SIG-M5 (cell line): Measurements from ENCODE around the gene EVC.

Source experiments
- DNase-seq: peaks from one replicate; lab custom pipeline; 2025; lab: John Stamatoyannopoulos, UW

The EVC gene

DNA sequence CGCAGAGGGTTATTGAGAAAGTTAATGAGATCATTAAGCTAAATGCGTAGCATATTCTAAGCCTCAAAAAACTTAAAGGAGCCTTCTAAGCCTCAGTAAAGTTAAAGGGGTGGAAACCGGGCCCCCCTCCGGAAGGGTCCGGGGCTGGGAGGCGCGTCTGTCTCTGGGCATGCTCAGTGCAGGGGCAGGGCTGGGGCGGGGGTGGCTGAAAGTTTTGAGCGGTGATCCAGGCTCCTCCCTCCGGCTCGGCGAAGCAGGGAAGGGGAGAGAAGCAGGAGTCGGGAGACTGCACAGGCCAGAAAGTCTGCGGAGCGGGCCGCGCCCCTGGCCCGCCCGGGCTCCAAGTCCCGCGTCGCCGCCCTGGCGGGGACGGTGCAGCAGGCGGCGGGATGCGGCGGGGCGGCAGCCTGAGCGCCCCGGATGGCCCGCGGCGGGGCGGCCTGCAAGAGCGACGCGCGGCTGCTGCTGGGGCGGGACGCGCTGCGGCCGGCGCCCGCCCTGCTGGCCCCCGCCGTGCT lies at the start of gene EVC:
Gene EVC, plus strand, starts transcription at position 241 of the 518 bp plus-strand sequence. Its CDS starts 180 bp downstream, at position 421.
- DNase-seq = no peak

DNA sequence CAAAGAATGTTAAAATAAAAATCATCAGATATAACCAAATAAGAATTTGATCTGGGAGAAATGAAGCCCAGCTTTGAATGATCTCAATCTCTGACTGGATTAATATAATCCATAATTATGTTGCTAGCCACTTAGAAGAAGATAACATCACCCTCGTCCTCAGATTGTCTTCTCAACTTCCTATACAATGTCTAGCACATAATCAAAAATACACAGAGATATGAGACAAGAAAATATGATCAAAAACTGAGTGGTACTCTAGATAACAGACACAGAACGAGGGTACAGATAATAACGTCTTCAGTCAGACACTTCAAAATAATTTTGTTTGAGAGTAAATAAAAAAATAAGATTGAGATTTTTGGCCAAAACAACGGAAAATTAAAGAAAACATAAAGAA lies 49.8 kb upstream of the EVC start:
- DNase-seq = no peak

DNA sequence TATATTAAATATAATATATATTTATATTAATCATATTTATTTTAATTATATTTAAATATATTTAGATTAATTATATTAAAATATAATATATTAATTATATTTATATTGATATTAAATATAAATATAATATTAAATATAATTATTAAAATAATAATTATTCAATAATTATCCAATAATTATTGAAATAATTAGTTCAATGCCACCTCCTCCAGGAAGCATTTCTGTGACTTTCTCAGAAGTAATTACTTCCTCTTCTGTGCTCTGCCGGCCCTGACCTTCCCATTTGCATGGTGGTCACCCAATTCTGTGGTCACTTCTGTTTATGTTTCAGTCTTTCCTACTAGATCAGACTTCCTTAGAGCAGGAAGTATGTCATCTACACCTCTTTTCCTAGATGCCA lies 48.4 kb upstream of the EVC start:
- no peak for DNase-seq

DNA sequence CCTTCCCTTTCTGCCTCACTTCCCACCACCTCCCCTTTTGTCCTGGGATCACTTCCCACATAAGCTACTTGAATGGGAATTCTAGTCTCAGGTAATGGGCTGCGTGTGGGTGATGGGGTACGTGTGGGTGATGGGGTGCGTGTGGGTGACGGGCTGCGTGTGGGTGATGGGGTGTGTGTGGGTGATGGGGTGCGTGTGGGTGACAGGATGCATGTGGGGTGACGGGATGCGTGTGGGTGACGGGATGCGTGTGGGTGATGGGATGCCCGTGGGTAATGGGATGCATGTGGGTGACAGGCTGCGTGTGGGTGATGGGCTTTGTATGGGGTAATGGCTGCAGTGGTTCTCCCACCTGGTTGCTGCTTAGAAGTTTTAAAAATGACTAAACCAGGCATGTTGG lies 46.2 kb upstream of the EVC start:
- no peak for DNase-seq

DNA sequence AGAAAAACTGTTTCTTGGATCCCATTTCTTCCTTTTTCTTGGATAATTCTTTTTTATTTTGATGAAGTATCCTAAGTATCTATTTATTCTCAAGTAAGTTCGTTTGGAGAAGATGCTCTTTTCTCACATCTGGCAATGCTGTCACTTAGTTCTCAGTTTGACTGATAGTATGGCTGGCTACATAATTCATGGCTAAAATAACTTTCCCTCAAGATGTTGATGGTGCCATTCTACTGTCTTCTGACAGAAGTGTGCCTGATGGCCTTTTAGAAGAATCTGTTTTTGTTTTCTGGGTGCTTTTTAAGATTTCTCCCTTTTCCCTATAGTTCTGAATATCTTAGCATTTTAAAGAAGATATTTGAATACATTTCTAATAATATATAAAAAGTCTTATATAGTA lies 44.3 kb upstream of the EVC start:
- DNase-seq = no peak

DNA sequence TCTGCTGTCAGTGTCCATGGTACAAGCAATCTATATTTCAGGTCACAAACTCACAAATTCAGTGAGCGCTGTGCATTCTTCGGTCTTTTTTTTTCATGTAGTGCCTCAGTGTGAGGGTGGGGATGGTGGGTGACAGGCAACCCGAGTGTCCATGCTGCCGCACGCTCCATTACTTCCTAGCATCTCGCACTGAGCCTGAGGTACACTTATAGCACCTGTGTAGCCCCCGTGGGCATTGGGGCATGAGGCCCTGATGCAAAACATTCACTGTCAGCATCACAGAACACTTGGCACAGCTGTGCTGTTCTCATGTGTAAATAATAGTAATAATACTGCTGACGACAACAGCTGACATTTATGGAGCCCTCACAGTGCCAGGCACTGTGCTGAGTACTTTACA lies 34.2 kb upstream of the EVC start:
- DNase-seq = no peak

DNA sequence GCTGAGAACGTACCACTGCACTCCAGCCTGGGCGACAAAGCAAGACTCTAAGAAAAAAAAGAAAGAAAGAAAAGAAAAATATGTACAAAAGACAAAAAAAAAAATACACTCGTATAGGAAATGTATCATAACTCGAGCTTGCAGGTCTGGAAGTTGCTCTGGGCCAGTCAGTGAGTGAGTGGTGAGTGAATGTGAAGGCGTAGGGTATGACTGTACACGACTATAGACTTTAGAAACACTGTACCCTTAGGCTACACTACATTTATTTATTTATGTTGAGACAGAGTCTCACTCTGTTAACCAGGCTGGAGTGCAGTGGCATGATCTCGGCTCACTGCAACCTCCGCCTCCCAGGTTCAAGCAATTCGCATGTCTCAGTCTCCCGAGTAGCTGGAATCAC lies 32.0 kb upstream of the EVC start:
- DNase-seq = no peak

DNA sequence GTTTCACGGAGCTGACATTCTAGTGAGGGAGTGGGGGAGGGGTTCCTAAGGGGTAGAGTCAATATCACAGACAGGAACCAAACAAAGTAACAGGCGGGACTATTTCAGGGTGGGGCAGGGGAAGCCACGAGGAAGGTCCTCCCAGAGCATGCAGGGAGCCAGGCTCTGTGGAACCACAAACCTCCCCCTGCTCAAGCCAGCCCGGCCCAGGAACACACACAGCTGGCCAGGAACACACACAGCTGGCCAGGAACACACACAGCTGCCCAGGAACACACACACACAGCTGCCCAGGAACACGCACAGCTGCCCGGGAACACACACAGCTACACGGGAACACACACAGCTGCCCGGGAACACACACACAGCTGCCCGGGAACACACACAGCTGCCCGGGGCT lies 27.4 kb upstream of the EVC start:
- no peak for DNase-seq

DNA sequence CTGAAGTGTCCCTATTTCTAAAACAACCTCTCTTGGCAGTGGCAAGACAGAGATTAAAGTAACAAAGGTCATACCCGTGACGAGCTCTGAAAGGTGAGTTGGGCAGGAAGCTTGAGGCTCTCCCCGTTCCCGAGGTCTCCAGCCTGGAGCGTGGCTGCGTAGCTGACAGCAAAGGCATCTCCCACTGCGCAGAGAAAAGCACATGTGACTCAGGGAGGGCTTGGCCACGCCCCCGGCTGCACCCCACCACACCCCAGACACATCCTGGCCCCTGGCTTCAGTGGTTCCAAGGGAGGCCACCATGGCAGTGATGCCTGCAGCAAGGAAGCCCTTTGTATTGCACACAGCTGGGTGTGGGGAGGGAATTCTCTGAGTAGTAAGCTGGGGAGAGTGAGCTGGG lies 25.7 kb upstream of the EVC start:
- no peak for DNase-seq

DNA sequence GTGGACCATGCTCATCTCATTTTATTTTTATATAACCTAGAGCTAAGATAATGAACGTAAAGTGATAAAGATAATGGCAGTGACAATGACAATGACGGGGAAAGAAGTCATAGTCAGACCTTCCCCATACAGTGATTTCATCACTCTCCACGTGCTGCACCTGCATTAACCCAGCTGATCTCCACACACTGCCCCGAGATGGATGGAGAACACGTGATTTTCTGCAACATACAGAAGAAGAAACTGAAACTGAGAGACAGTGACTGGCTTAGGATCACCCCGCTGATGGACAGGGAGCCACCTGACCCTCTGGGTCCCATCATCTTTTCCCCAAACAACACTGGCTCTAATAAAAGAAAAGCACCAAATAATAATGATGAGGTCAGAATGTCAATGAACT lies 24.7 kb upstream of the EVC start:
- DNase-seq = no peak

DNA sequence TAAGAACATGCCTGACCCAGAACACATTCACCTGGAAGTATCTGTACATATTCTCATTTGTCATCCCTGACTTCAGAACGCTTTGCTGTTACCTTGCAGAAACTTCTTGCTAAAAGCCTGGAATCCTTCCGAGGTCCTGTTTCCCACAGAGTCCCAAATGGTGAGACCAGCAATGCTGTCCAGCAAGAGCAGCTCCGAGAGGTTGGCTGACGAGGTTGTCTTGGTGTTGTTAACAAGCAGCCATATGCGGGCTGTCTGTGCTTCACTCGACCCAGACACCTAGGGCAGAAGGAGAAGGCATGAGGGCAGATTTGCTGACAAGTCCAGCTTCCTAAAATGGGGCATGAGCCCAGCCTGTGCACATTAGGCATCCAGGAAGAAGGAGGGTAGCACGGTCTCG lies 21.9 kb upstream of the EVC start:
- no peak for DNase-seq

DNA sequence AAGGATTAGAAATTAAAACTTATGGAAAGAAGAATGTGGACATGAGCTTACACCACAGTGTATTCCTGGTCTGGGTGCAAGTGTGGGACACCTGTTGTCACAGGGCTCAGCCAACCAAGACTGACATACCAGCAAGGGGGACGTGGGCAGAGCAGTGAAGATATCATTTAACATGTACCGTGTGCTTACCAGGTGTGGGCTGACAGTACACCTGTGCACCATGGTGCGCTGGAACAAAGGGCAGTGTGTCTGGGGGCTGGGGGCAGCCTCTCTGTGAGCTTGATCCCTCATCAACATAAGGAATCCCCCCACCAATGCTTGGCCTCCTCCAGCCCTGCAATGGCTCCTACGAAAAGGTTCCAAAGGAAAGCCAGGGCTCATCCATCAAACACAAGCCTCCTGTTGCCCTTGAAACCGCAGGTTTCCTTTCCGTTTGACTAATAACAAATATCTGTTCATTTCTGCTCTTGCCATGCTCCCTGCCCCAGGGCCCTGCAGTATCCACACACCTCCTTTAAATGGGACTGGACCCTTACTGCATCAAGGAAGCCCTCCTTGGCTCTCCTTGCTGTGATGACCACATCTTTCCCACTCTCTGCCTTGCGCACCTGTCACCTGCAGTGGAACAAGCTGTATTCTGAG lies 19.4 kb upstream of the EVC start:
- no peak for DNase-seq

DNA sequence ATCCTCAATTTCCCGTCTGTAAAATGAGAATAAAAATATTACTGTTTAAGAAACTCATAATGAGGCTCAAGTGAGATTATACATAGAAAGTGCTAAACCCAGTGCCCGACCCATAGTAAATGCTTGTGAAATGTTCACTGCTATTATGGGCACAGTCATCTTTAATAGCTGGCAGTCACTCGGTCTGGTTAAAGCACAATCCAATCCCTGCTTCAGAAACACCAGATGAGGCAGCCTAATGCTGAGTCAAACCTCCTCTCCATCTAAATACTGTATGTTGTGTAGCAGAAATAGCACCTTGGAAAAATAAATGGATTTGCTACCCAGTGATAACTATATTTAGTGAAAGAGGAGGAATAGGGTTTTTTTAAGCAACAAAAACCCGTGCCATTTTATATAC lies 17.1 kb upstream of the EVC start:
- DNase-seq = no peak

DNA sequence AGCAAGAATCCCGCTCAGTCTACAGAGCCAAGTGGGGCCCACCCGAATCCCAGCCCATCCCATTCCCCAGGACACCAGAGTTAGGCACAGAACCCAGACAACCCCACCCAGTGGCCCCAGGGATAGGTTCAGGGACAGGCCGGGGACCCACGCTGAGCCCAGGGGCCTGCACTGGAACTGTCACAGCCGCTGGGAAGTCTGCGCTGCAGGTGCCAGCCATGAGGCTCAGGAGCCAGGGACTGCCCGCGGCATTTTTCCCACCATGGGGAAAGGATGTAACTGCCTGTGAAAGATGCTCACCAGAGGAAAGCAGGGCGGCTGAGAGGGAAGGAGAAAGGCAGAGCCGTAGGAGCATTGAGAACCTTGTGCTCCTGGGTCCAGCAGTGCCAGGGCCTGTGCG lies 14.7 kb upstream of the EVC start:
- DNase-seq = no peak

DNA sequence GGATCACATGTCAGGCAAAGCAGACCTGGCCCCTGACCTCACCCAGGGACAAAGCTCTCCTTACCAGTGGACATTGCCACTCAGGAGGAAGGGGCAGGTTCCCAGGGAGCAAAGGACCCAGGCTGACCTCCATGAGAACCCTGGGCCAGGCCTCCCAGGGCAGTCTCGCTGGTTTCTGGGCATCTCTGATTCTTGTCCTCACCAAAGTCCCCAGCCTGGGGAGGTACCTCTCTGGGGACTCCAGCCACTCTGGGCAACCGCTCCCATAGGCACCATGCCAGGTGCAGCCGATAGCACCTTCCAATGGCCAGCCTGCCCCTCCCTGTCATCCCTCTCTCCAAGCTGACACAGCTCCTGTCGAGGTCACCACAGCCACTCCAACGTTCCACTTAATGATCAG lies 10.5 kb upstream of the EVC start:
- DNase-seq = no peak

DNA sequence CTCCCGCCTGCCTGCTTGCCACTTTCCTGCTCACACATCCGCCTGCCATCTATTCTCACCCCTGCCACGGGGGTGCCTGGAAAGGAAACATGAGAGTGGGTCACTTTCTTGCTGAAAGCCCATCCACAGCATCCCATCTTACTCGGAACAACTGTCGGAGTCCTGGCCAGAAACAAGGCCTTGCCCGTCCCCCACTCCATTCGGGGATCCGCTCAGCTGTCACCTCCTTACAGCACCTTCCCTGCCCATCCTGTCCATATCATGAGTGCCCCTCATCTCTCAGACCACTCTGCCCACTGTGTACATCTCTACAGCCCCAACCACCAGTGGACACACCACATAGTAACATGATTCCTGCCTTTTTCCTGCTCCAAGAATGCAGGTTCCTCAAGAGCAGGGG lies 9.0 kb upstream of the EVC start:
- no peak for DNase-seq

DNA sequence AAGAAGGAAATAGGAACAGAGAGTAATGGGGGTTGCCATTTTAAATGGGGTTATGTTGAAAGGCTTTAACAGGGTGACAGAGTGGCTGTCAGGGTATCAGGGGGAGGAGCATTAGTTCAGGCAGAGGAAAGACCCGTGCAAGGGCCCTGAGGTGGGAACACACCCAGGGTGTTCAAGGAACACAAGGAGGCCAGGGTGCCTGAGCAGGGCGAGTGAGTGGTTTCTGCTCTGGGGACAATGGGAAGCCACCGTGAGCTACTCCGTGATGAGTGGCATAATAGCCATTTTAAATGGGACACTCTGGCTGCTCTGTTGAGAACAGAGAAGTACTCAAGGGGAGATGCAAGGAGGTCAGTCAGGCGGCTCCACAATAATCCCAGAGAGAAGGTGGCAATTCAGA lies 7.2 kb upstream of the EVC start:
- DNase-seq = no peak

DNA sequence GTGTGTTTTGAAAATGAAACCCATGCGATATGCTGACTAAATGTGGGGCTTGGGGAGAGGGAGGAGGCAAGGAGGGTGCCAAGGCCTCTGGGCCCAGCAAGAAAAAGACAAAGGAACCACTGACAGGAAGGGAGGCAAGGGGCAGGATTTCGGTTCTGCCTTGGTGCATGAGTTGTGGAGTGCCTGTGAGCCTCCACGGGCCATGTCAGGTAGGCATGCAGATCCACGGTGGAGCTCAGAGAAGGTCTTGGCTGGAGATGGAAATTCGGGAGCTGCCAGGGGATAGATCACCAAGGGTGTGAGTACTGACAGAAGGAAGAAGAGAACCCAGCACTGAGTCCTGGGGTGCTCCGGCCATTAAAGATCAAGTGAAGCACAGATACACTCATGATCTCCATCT lies 6.7 kb upstream of the EVC start:
- DNase-seq = no peak

DNA sequence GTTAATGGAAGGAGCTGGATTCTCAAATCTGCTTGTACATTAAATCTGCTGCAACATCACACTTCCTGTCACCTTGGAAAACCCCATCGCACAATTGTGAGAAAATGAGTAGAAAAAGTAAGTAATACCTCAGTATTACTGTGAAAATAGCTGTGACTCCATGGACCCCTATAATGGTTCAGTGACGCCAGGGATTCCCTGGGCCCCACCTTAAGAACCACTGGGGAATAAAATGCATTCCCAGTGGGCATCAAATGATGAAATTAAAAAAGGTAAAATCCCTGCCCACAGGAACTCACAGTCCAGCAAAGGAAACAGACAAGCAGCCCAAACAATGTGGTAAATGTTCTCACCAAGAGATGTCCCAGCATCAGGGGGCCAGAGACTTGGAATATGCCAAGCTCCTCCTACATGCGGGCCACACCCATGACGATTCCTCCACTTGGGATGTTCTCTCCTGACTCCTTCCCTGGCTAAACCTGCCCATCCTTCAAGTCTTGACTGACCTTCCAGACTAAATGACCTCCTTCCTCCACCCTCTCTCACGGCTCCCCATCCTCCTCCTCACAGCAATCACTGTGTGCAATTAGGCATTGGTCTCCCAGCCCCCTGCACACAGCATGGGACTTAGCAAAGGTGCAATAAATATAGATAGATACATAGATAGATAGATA lies 5.2 kb upstream of the EVC start:
- DNase-seq = no peak

DNA sequence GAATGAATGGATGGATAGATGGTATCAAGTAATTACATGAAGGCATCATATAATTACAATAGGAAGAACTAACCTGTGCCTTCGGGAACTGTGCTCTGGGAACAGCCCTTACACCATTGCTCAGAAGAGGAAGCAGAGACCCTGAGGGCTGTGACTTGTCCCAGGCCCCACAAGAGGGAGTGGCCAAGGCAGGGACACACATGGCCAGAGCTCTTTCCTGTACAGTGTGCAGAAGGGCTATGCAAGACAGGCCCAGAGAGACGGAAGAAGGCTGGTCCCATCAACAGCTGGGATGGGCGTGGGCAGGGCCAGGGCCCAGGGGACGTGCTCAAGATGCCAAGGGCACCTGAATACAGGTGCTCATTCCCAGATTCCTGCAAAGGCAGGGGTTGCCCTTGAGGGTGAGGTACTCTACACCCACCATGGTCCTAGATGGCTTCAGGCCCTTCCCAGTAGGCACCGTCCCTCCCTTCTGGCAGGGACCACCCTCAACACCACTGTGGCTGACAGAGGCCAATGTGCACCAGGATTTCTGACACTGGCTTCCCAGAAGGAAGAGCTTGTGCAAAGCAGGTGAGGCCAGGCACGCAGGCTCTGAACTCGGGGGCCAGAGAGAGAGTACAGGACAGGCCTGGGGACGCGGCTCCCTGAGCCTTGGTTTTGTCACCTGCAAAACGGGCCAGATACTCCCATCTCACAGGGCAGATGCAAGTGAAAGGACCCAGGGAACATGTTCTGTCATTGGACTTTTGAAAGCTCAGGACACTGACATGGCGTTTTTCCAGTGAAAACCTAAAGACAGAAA lies 4.3 kb upstream of the EVC start:
- no peak for DNase-seq

DNA sequence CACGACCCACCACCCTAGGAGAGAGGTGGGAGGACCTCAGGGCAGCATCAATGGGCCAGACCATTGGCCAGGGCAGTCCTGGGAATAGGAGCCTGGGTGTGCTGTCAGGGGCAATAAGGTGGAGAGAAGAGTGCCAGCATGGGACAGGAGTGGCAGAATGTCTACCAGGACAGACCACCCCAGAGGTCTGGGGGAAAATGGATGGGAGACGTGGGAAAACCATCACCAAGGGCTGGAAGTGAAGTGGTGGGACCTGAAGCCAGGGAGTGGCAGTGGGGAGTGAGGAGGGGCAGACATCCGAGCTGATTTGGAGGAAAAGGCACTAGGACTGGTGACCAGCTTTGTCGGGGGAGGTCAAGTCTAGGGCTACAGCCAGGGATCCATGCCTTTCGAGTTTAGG lies 3.6 kb upstream of the EVC start:
- no peak for DNase-seq

DNA sequence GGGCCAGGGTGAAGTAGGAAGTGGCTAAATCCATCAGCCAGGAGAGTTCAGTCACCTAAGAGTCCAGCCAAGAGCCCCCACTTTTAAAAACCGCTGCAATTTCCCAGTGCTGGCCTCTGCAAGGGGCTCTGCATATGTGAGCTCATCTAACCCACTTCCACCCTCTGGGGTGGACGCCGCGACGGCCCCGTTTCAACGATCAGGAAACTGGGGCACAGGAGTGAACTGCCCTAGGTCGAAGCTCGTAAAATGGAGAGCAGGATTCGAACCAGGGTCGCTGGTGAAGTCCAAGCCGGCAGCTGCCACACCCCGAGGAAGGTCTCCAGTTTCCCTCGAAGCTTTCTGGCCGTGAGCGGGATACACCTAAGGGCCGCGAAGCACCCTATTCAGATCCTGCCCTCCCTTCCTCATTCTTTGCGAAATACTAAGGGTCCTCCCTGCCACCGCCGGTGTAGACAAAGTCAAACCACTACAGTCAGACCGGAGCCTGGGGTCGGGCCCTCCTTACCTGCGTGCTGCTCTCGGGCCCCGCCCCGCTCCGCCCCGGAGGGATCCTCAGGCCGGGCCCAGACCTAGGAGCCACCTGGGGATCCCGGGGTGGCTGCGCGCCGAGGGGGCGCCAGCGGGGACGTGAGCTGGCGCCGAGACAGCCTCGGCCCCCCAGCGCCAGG lies 3.1 kb upstream of the EVC start:
- DNase-seq = no peak
